Dendritic cell treated with granulocyte-macrophage colony-stimulating factor and Interleukin-4, amounts not matched to agents 40 ng/mL and 50 ng/mL, for 4 days (primary cell): Measurements from ENCODE around the gene CEP112.

Experiments used
- H3K27ac Mint-ChIP-seq: one replicate; pipeline ENCODE4 v1.8.0; 2022; ENCODE audit warnings: mild to moderate bottlenecking, mixed read lengths
- H3K27me3 Mint-ChIP-seq: one replicate; pipeline ENCODE4 v1.8.0; 2022; ENCODE audit warnings: mild to moderate bottlenecking, mixed read lengths
- H3K36me3 Mint-ChIP-seq: one replicate; pipeline ENCODE4 v1.8.0; 2022; ENCODE audit warnings: low read depth, mixed read lengths
- H3K4me1 Mint-ChIP-seq: one replicate; pipeline ENCODE4 v1.8.0; 2022; ENCODE audit warnings: low read depth, mixed read lengths
- H3K4me3 Mint-ChIP-seq: one replicate; pipeline ENCODE4 v1.8.0; 2022; ENCODE audit warnings: mild to moderate bottlenecking, moderate library complexity, mixed read lengths
- H3K9me3 Mint-ChIP-seq: one replicate; pipeline ENCODE4 v1.8.0; 2022; ENCODE audit warnings: mixed read lengths
- intact Hi-C: fragments of 100-400 bp; cut with micrococcal nuclease; formaldehyde crosslinking; loops from one replicate; pipeline ENCODE4 v1.15.0; 2022

CEP112 gene

DNA sequence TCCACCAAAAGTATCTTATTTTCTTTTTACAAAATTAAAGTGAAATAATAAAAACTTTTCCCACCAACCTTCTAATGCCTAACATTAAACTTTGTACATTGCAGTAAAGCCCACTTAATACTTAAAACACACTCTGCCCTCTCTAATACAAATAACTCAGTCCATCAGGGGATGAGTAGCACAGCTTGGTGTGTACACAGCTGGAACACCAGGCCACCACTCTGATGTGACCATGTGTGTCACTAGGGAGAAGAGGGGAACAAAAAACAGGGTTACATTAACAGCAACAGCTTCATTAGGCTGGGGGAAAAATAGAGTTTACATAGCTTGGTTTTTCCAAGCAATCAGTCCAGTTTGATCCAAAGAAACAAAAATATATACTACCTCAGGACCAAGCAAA is 295.0 kb downstream of the CEP112 start:
- Mint-ChIP-seq H3K4me3 (no peak overlapping the region), H3K27ac (no peak overlapping the region), H3K9me3 (no peaks in the 10 kb centered on the region), H3K4me1 (no peaks in the 10 kb centered on the region), H3K36me3 (no peaks in the 10 kb centered on the region), H3K27me3 (no peaks in the 10 kb centered on the region)
- intact Hi-C loops = no loop called here

DNA sequence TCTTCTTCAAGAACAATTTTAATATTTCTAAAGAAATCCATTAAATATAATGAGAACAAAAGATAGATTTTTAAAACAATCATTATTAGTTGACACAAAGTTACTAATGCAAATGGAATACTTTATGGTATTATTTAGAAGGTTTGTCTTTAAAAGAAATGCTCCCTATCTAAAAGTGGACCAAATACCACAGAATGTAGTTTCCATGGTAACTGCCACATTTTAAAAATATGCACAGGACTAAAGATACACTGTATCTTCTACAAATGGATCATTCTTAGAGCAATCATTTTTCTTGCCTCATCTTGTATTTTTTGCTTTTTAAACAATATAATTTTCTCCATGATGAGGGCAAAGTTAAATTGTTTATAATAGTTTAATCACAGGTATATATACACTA is 296.0 kb downstream of the CEP112 start:
- H3K4me1 Mint-ChIP-seq = no peaks in the 10 kb centered on the region
- no peaks in the 10 kb centered on the region for H3K9me3 Mint-ChIP-seq
- H3K4me3 Mint-ChIP-seq = no peak overlapping the region
- H3K27ac Mint-ChIP-seq = no peak overlapping the region
- no peaks in the 10 kb centered on the region for H3K36me3 Mint-ChIP-seq
- H3K27me3 Mint-ChIP-seq = no peaks in the 10 kb centered on the region
- intact Hi-C loops = no loop called here

DNA sequence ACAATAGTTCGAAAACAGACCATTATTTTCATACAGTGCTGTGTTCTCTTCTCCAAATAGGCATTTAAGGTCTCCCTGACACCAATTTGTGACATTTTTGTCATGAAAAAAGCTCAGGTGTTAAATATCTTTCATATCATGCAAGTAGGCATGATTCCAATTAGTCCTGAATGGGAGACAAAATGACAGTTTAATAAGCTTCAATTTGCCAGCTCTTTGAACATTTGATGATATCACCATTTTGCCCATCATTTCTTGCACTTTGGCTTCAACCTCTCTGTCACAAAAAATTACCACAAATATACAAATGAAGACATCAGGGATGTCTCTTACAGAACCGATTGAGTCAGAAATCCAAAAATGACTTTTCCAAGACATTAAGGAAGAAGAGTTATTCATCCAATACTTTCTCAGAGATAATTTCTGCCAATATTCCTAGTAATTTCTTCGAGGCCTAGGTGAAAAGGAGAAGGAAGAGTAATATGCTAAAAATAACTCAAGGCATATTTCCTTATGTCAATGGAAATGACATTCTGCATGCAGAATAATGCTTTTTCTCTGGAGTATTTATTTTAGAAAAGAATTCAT is 298.1 kb downstream of the CEP112 start:
- intact Hi-C loops = no loop called here
- no peaks in the 10 kb centered on the region for H3K4me1 Mint-ChIP-seq
- H3K27me3 Mint-ChIP-seq = no peaks in the 10 kb centered on the region

DNA sequence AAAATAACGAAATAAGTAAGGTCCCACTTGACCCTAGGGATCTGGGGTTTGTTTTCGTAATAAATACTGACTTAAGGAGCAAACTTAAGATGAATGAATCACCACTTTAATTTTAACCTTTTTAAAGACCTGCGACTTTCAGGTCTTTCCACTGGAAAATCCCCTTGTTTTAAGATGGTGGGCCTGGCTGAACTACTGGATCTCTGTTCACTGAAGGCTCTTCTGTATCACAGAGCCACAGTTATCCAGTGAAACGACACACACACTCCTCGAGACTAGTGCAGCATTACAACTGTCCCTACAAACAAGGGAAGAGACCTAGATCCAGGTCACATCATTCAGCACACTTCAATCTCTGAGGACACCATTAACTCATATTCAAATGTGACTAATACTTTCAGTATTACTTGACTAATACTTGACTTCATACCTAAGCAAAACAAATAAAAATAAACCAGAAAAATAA is 299.0 kb downstream of the CEP112 start:
- no peak overlapping the region for H3K4me3 Mint-ChIP-seq
- no peaks in the 10 kb centered on the region for H3K4me1 Mint-ChIP-seq
- no peak overlapping the region for H3K27ac Mint-ChIP-seq
- no peaks in the 10 kb centered on the region for H3K9me3 Mint-ChIP-seq
- H3K36me3 Mint-ChIP-seq = no peaks in the 10 kb centered on the region
- no peaks in the 10 kb centered on the region for H3K27me3 Mint-ChIP-seq
- intact Hi-C loops = no loop called here

More for the DNA sequence above, 298.1 kb downstream of the CEP112 start:
- Mint-ChIP-seq H3K9me3 (no peaks in the 10 kb centered on the region), H3K4me3 (no peak overlapping the region), H3K36me3 (no peaks in the 10 kb centered on the region), H3K27ac (no peak overlapping the region)

DNA sequence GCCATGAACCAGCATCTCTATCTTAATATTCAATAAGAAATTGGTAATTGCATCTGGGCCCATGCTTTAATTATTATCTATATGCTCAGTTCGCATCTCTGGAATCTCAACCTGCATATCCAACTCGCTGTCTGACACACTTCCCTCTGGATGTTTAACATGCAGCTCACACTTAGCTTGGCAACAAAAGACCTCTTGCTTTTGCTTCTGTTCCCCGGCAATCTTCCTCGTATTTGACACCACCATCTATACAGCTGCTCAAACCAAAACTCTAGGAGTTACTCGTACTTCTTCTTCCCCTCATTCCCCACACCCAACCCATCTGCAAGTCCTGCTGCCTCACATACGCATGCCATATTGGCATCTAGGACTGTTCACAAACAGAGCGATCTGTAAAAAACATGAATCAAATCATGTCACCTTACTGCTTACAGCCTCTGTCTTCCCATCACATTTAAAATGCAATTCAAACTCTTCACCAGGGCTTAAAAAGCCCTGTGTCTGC is 300.6 kb downstream of the CEP112 start:
- peaks cover 1% of the 10 kb centered on the region for H3K27me3 Mint-ChIP-seq
- no peaks in the 10 kb centered on the region for H3K36me3 Mint-ChIP-seq
- H3K4me3 Mint-ChIP-seq = no peak overlapping the region
- no peaks in the 10 kb centered on the region for H3K4me1 Mint-ChIP-seq
- no peaks in the 10 kb centered on the region for H3K9me3 Mint-ChIP-seq
- H3K27ac Mint-ChIP-seq = no peak overlapping the region
- intact Hi-C loops = no loop called here

DNA sequence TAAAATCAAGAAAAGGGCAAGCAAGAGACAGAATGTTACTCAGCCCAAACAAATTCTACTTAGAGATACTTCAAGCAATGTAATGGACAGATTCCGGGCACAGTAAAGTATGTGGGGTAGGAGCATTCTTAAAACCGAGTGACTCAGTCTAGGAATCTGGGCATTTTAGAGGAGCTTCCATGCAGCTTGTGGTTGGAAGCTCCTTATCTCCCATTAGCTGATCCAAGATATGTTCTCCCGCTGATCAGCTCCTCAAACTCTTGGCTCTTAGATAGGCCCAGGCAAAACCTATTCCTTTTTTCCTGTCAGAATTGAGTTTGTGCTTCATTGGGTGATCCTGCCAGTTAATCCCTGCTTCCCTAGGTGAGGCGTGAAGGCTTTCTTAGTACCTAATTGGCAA is 303.3 kb downstream of the CEP112 start:
- H3K9me3 Mint-ChIP-seq = no peaks in the 10 kb centered on the region
- H3K27ac Mint-ChIP-seq = no peak overlapping the region
- H3K36me3 Mint-ChIP-seq = no peaks in the 10 kb centered on the region
- no peaks in the 10 kb centered on the region for H3K4me1 Mint-ChIP-seq
- peaks cover 1% of the 10 kb centered on the region for H3K27me3 Mint-ChIP-seq
- H3K4me3 Mint-ChIP-seq = no peak overlapping the region
- intact Hi-C loops = no loop called here

DNA sequence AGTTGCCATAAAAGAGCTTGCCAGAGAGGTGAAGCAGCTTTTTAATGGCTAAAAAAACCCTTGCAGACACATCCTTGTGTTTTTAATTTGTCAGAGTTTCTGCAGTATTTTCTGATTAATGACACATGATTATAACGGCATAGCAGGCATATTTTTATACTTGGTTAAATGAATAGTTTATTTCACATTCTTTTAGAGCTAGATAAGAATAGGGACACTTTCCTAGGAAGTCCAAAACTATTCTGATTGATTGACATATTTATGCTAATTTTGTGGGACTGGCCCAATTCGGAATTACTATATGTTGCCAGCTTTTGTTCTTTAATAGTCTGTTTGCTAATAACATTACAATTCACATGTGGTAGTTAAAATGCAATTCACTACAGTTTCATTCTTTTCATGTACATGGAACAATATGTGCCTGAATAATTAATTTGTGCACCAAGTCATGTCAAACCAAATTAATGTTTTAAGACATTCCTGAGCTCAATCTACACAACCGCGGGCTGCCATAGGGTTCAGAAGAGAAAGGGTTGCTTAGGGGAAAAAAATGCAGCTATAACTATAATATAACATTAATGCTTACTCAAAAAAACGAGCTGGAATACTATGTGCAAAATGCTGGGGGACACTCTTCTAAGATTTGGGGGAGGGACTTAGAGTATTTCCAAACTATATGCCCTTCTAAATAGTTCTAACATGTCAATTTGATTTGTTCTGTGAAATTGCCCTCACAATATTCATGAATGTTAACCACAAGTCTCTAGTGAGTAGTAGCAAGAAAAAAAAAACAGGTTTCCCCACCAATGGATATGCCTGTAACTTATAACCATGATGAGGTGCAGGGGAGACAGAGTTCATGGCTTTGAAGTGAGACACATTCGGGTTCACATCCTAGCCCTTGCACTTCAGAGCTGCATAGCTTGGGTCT is 305.4 kb downstream of the CEP112 start:
- no peak overlapping the region for H3K4me3 Mint-ChIP-seq
- no peaks in the 10 kb centered on the region for H3K4me1 Mint-ChIP-seq
- H3K9me3 Mint-ChIP-seq = no peaks in the 10 kb centered on the region
- no peaks in the 10 kb centered on the region for H3K36me3 Mint-ChIP-seq
- intact Hi-C loops = no loop called here
- peaks cover 1% of the 10 kb centered on the region for H3K27me3 Mint-ChIP-seq
- no peak overlapping the region for H3K27ac Mint-ChIP-seq

DNA sequence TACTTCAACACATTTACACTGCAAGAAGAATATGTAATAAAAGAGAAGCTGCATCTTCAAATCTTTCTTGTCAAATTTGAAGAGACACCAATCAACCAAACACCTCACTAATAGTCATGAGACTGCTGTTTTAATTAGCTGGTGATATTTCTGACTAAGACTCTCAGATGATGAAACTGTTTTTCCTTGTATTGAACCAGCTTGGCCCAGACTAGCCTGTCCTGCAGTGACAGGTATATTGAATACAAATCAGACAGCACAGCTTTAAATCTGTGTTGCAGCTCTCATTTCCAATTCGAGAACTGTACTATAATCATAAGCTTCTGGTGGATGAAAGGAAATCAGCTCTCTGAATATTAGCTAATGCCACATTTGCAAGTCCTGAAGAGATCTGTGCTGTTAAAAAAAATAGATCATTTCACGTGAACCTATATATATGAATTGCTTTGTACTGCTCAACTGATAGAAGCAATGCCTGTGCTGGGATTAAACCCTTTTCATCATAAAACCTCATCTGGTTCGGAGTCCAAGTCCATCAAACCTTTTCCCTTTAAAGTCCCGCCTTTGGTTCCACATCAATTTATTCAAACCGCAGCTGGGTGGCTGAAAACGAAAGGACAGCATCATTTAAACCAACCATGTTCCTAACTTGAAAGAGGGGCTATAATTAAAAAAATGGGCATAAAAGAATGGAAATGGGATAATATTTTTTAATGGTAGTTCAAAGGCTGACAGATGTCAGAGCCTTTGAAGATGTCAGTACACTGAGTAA is 306.2 kb downstream of the CEP112 start:
- peaks cover 1% of the 10 kb centered on the region for H3K27me3 Mint-ChIP-seq
- intact Hi-C loops = no loop called here
- no peak overlapping the region for H3K27ac Mint-ChIP-seq
- no peaks in the 10 kb centered on the region for H3K4me1 Mint-ChIP-seq
- no peak overlapping the region for H3K4me3 Mint-ChIP-seq
- H3K36me3 Mint-ChIP-seq = no peaks in the 10 kb centered on the region
- H3K9me3 Mint-ChIP-seq = no peaks in the 10 kb centered on the region

DNA sequence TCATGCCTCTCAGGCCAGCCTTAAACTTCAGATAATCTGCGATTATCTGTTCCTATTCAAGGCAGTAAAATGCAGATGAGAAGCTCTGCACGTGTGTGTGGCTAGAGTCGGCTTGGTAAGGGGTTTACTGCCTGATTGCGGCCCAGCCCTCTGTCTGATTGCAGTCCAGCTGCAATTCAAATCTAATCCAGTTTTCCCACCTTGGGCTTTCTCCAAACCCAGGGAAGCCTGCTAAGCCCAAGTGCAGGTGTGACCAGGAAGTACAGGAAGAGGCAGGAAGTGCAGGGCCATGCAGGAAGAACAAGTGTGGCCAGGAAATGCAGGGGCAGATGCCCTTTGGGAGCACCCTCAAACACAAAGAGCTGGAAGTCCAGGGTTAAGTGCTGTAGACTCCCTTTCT is 314.9 kb downstream of the CEP112 start:
- Mint-ChIP-seq H3K27me3 (no peaks in the 10 kb centered on the region), H3K4me3 (no peak overlapping the region), H3K27ac (no peak overlapping the region), H3K36me3 (no peaks in the 10 kb centered on the region), H3K9me3 (peaks cover 18% of the 10 kb centered on the region), H3K4me1 (no peaks in the 10 kb centered on the region)
- intact Hi-C loops = no loop called here

DNA sequence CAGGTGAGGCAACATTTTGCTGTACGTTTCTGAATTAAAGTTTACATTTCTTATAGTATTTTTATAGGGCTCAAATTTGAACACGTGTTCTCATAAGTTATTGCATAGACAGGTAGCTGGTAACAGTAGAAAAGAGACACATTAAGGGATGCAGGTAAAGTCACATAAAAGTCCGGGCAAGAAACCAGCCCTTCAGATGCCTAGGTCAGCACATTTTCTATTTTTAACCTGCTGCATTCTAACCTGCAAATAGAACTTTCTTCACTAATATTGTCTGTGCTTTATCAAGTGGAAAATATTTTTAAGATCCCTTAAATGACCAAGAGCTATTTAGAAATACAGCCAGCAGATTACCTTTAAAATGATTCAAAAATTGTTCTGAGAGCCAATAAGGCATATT is 323.1 kb downstream of the CEP112 start:
- H3K27me3 Mint-ChIP-seq = no peaks in the 10 kb centered on the region
- intact Hi-C loops = no loop called here
- H3K9me3 Mint-ChIP-seq = peaks cover 27% of the 10 kb centered on the region
- H3K4me1 Mint-ChIP-seq = no peaks in the 10 kb centered on the region
- no peaks in the 10 kb centered on the region for H3K36me3 Mint-ChIP-seq
- H3K4me3 Mint-ChIP-seq = no peak overlapping the region
- H3K27ac Mint-ChIP-seq = no peak overlapping the region

DNA sequence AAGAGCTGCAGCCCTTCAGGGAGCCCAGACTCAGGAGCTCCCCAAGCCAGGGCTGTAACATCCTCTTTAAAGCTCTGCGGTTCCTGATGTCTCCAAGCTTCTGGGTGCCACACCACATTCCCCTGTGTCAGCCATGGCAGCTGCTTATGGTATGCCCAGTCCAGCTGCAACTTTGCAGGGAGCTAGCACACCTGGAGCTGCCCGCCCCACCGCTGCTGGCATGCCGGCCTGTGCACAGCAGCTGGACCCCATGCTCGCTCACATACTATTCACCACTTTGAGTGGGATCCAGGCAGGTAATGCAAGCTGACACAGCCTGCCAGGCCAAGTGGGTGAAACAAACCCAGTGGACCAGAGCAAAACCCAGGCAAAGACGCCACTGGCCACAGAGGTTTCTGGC is 324.9 kb downstream of the CEP112 start:
- intact Hi-C loops = no loop called here
- no peak overlapping the region for H3K27ac Mint-ChIP-seq
- H3K36me3 Mint-ChIP-seq = no peaks in the 10 kb centered on the region

DNA sequence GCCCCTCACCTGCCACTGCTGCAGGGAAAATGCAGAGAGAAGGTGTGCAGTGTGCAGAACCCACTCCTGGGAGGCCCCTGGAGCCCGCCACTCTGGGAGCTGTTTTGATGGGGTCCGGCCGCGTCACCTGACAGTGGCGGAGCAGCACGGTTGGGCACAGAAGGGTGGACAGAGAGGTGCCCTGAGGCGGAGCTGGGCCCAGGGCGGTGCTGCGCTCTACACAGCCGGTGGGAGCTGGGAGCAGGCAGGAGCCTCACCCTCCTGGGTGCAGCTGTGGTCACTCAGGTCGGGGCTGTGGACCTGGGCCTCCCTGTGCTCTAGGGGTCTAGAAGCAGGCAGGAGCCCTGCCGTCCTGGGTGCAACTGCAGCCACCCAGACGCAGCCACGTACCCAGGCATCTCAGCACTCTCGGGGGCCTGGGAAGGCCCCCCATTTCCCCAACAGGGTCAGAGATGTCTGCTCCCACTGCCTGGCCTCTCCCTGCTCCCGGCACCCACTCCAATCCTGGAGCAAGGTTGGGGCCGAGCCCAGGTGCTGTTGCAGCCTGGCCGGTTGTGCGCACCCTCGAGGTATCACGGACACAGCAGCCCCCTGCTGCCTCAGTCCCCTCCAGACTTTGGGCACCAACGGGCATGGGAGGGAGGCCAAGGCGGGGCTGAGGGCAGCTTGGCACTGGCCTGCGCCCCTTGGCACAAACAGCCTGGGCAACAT is 326.1 kb downstream of the CEP112 start:
- Mint-ChIP-seq H3K27me3 (no peaks in the 10 kb centered on the region), H3K4me3 (no peak overlapping the region), H3K9me3 (peaks cover 27% of the 10 kb centered on the region), H3K36me3 (no peaks in the 10 kb centered on the region), H3K4me1 (no peaks in the 10 kb centered on the region), H3K27ac (no peak overlapping the region)
- intact Hi-C loops = no loop called here

More for the DNA sequence above, 324.9 kb downstream of the CEP112 start:
- Mint-ChIP-seq H3K4me1 (no peaks in the 10 kb centered on the region), H3K9me3 (peaks cover 27% of the 10 kb centered on the region), H3K4me3 (no peak overlapping the region), H3K27me3 (no peaks in the 10 kb centered on the region)

DNA sequence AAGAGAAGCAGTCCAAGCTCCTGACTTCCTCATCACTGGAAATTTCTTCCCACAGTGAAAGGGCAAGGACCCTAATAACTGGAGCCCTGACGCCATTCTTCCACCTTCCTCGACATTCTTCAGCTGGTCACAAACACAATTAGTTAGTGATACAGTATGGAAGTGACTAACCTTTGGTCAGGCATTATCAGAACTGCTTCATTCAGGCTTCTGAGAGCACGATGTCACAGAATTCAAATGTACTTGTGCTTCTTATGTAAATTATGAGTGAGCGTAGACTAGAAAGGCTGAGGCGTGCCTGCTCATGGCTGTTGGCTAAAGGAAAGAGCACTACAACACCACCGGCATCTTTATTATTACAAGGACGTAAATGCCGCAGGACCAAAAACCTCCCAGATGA is 327.5 kb downstream of the CEP112 start:
- Mint-ChIP-seq H3K9me3 (peaks cover 27% of the 10 kb centered on the region), H3K27ac (no peak overlapping the region), H3K27me3 (no peaks in the 10 kb centered on the region), H3K4me1 (no peaks in the 10 kb centered on the region), H3K4me3 (no peak overlapping the region), H3K36me3 (no peaks in the 10 kb centered on the region)
- intact Hi-C loops = no loop called here
